Measurements from ENCODE around the gene FYN.

FYN gene

DNA sequence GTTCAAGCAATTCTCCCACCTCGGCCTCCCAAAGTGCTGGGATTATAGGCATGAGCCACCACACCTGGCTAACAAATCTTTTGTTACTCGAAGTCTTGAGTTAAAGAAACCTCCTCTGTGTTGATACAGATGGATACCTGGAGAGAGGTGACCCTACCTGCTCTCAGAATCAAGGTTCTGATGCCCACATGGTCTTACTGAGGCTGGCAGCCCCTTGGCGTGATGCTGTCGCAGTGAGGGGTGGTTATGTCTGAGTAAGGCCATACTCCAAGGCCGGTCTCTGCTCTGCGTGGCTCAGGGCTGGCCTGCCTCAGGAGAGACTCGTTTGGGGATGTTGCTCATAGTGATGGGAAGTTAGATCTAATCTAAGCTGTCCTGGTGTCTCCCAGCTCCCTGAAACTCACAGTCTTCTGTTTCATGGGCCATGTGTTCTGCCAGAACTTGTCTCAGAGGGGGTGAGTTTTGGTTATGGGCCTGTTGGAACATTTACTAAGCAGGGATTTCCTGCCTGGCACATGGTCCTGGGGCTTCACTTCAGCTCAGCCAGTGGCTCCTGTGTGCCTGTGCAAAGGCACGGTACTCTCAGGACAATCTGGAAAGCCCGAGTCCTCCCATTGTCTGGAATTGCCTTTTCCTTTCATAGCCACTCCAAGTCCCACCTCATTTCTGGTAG is 250.1 kb downstream of the FYN start:
- no peaks in the 10 kb centered on the region for H3K9me3 Mint-ChIP-seq
- no peak overlapping the region for H3K27ac Mint-ChIP-seq
- no peaks in the 10 kb centered on the region for H3K27me3 Mint-ChIP-seq
- no peaks in the 10 kb centered on the region for H3K36me3 Mint-ChIP-seq
- no peaks in the 10 kb centered on the region for H3K4me1 Mint-ChIP-seq
- no peak overlapping the region for H3K4me3 Mint-ChIP-seq

DNA sequence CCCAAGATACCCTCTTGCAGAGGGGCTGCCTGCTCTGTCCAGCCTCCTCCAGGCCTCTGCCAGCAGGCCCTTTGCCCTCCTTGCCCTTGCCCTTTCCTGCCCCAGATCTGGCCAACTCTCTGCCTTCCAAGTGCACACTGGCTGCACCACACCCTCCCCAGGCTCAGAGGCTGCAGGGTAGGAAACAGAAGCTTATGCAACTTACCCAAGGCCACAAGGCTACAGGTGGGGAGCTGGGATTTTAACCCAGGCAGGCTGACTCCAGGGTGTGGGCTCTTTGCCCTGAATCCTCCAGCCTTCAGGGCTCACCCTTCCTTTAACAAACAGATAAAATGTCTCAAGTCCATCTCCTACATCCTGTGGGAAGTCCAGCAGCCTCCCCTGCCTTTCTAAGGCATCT is 253.1 kb downstream of the FYN start:
- Mint-ChIP-seq H3K4me3 (no peak overlapping the region), H3K9me3 (no peaks in the 10 kb centered on the region), H3K4me1 (no peaks in the 10 kb centered on the region), H3K27me3 (no peaks in the 10 kb centered on the region), H3K36me3 (no peaks in the 10 kb centered on the region), H3K27ac (no peak overlapping the region)

DNA sequence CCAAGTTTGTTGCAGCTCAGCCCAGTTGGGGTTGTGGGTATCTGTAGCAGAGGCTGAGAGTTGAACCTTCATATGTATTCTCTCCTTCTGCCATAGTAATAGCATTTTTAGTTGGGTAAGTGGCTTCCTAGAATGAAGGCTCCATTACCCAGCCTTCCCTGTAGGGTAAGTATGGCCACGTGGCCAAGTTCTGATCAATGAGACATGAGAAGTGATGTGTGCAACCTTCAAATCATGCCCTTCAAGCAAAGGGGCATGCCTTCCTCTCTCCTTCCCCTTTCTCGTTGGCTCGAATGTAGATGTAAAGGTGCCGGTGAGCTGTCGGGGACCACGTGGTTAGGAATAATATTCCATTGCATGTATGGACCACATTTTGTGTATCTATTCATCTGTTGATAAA is 254.8 kb downstream of the FYN start:
- H3K27me3 Mint-ChIP-seq, result no peaks in the 10 kb centered on the region
- no peaks in the 10 kb centered on the region for H3K36me3 Mint-ChIP-seq
- H3K4me1 Mint-ChIP-seq, result no peaks in the 10 kb centered on the region
- no peak overlapping the region for H3K4me3 Mint-ChIP-seq
- no peak overlapping the region for H3K27ac Mint-ChIP-seq
- H3K9me3 Mint-ChIP-seq, result no peaks in the 10 kb centered on the region

DNA sequence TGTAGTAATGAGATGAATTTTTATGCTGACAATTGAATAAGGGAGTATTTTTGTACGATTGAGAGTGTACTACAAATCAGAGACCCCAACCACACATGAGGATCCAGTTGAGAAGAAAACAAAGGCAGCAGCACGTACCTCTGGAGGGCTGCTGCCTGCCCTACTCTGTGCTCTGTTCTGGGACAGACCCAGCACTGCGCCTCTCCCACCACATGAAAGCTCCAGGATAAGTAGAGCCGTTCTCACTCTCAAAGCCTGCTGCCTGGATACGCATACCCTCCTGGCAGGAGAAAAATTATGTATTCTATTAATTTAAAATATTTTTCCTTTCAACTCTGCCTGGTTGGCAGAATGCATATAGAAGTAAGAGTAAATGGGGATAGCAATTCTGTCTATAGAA is 256.1 kb downstream of the FYN start:
- no peaks in the 10 kb centered on the region for H3K9me3 Mint-ChIP-seq
- no peak overlapping the region for H3K27ac Mint-ChIP-seq
- no peaks in the 10 kb centered on the region for H3K27me3 Mint-ChIP-seq
- no peaks in the 10 kb centered on the region for H3K36me3 Mint-ChIP-seq
- H3K4me3 Mint-ChIP-seq, result no peak overlapping the region
- no peaks in the 10 kb centered on the region for H3K4me1 Mint-ChIP-seq

DNA sequence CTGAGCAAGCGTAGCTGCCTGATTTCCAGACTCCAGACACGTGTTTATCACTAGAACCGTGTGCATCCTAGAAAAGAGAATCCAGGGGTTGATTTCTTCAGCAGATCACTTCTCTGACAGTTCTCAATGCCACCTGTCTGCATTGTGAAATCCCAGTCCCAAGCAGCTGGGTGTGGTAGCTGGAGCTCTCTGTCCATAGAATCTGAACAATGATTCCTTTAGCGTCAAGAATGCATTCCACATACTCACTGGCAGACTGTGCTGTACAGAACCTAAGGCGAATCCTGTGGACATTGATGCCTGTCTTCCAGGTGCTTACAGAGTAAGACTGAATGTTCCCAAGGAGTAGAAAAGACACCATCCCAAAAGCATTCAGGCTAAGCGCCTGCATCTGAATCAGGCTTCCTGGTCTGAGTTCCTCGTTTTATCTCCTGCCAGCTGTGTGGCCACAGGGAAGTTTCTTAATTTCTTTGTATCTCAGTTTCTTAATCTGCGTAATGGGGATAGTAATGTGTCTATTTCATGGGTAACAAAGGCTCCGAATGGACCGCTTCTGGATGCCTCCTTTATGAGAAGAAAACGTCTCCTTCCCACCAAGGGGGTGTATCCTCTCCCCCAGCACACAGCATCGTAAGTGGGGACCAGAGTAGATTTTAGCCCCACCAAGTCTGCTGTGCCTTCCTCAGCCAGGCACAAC is 257.2 kb downstream of the FYN start:
- no peaks in the 10 kb centered on the region for H3K9me3 Mint-ChIP-seq
- no peak overlapping the region for H3K27ac Mint-ChIP-seq
- H3K4me3 Mint-ChIP-seq, result no peak overlapping the region
- no peaks in the 10 kb centered on the region for H3K4me1 Mint-ChIP-seq
- peaks cover 1% of the 10 kb centered on the region for H3K36me3 Mint-ChIP-seq
- H3K27me3 Mint-ChIP-seq, result no peaks in the 10 kb centered on the region

DNA sequence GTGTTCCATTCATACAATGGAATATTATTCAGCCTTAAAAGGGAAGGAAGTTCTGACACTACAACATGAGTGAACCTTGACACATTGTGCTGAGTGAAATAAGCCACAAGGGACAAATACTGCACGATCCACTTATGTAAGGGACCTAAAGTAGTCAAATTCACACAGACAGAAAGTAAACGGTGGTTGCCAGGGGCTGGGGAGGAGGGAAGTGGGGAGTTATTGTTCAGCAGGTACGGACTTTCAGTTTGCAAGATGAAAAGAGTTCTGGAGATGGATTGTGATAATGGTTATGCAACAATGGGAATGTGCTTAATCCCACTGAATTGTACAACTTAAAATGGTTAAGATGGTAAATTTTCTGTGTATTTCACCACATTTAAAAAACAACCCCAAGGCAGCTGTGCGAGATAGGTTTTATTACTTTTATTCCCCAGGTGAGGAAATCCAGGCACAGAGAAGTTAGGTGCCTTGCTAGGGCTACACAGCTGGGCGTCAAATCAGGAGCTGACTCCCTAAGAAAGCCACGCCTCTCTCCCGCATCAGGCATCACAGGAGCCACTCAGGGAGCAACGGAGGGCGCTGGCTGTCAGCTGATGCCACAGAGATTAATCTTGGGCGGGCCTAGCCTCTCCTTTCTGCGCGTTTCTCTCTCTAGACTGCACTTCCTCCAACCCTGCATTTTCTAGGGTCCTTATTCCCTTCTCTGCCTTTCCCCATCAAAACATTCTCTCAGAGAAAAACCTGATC is 258.2 kb downstream of the FYN start:
- no peaks in the 10 kb centered on the region for H3K9me3 Mint-ChIP-seq
- no peak overlapping the region for H3K4me3 Mint-ChIP-seq
- H3K27me3 Mint-ChIP-seq, result no peaks in the 10 kb centered on the region
- H3K4me1 Mint-ChIP-seq, result no peaks in the 10 kb centered on the region
- peaks cover 1% of the 10 kb centered on the region for H3K36me3 Mint-ChIP-seq
- no peak overlapping the region for H3K27ac Mint-ChIP-seq

DNA sequence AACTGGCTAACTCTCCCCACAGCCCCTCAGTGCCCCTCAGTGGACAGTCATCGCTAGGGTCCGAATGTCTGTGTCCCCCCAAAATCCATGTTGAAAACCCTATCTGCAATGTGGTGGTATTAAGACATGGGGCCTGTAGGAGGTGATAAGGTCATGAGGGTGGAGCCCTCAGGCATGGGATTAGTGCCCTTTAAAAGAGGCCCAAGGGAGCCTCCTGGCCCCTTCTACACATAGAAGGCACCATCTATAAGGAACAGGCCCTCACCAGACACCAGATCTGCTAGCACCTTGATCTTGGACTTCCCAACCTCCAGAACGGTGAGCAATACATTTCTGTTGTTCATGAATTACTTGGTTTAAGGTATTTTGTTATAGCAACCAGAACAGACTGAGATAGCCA is 260.9 kb downstream of the FYN start:
- H3K4me1 Mint-ChIP-seq, result no peaks in the 10 kb centered on the region
- H3K27ac Mint-ChIP-seq, result no peak overlapping the region
- no peaks in the 10 kb centered on the region for H3K9me3 Mint-ChIP-seq
- peaks cover 1% of the 10 kb centered on the region for H3K36me3 Mint-ChIP-seq
- H3K27me3 Mint-ChIP-seq, result no peaks in the 10 kb centered on the region
- no peak overlapping the region for H3K4me3 Mint-ChIP-seq

DNA sequence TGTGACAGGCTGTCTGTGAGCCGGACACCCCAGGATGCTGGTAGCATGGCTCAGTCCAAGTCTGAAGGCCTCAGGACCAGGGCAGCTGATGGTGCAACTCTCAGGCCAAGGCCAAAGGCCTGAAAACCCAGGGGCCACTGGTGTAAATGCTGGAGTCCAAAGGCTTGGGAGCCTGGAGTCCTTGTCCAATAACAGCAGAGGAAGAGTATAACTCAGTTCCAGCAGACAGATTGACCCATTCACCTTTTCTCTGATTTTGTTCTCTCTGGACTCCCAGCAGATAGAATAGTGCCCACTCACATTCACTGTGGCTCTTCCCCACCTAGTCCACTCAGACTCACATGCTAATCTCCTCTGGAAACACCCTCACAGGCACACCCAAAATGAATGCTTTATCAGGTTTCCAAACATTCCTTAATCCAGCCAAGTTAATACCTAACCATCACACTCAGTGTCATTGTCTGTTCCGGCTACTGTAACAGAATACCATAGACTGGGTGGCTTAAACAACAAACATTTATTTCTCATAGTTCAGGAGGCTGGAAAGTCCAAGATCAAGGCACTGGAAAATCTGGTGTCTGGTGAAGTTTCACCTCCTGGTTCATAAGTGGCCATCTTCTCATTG is 262.6 kb downstream of the FYN start:
- Mint-ChIP-seq H3K27ac (no peak overlapping the region), H3K4me1 (peaks cover 5% of the 10 kb centered on the region), H3K9me3 (no peaks in the 10 kb centered on the region), H3K27me3 (no peaks in the 10 kb centered on the region), H3K36me3 (peaks cover 1% of the 10 kb centered on the region), H3K4me3 (no peak overlapping the region)
